IPS-11a (cell line): ENCODE measurements around the gene PLEKHA8.
A peak's percentile ranks its signal among the peaks of the same experiment; 100 is the strongest.

Source experiments
- H3K4me3 ChIP-seq: one replicate; pipeline ENCODE4 v1.5.1; 2013; ENCODE audit warnings: low read depth, low read length, control low read depth

Gene PLEKHA8

DNA sequence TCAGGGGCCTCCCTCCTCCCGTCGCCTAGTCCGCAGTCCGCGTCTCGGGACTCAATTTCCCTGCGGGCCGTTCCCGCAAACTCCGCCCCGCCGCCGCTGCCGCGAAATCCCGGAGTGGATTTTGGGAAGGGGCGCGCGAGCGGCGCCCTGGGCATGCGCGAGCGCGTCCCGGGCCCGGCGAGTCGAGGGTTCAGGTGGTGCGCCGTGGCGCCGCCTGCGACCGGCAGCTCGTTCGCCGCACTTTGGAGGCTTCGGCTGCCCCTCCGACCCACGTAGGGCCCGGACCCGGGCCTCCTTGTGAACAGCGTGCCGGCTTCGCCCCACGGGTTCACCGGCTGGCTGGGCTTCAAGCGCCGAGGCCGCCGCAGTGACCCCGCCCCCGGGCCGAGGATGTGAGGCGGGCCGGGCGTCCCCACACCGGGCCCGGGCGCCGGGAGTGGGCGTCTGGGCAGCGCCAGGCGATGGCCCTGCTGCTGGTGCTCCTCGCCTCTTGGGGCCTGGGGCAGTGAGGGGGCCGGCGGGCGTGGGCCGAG lies at the start of gene PLEKHA8:
PLEKHA8 (plus strand) TSS at position 197 of the 533 bp plus-strand sequence. CDS start 351 bp downstream, outside the sequence.
- peak within 1 kb of the TSS; percentile 78 for H3K4me3 ChIP-seq

- no peak overlapping the region for H3K4me3 ChIP-seq
These were observed 48.1 kb upstream of the PLEKHA8 start for GRCh38 chr7:29980151-29980550.

- no peak overlapping the region for H3K4me3 ChIP-seq
These were observed 41.1 kb upstream of the PLEKHA8 start for GRCh38 chr7:29987083-29987482.

DNA sequence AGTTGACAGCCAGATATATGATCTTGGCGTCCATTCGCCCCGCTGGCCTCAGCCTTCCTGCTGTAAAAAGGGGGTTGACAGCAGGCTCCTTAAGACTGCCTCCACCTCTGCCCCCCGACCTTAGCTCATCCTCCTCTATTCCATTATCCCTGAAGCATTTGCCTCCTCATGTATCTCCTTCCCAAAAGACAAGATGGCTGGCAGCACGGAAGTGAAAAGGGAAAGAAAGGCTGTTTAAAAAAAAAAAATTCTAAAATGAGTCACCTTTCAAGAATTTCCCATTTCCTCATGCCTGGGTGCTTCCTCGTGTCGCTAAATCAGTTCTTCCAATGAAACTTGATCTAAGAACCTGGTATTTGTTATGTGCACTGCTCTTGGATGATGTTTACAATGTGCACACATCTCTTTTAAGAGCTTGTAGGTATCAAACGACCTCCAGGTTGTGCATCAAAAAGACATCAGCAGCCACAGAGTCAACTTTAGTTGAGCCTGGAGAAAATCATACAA lies 40.3 kb upstream of the PLEKHA8 start:
- H3K4me3 ChIP-seq = peak overlapping the region; percentile 91

GRCh38 chr7:29988424-29989256 lies 39.6 kb upstream of the PLEKHA8 start:
- H3K4me3 ChIP-seq = peak overlapping the region; percentile 91

DNA sequence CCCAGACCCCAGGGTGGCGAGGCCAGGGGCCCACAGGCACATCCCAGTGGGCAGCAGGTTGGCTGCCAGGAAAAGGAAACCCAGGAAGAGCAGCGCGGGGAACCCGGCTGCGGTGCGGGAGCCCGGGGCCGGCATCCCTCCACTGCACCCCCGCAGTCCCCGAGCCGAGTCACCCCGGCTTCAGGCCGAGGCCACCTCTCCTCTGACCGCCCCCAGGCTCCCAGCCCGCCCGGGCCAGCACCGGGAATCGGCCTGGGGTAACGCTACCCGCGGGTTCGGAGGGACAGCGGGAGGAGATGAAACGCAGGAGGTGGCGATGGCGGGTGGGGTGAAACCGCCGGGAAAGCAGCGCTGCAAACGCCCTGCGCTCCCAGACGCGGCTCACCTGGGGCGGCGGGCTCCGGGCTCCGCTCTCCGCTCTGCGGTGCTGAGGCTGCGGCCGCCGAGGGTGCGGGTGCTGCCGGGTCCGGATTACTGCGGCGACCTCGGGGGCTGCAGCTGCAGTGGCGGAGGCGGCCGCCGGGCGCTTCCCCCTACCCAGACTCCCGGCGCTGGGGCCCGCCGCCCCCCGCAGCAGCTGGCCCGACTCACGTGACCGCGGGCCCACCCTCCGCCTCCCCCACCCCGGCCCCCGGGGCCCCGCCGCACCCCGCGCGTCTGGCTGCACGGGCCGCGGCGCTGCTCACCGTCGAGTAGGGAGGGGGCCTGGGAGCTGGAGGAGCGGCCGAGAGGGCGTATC lies 38.8 kb upstream of the PLEKHA8 start, which contains the start of gene SCRN1:
SCRN1 (minus strand) TSS at position 545 of the 739 bp plus-strand sequence. CDS start 20,734 bp downstream, outside the sequence.
- H3K4me3 ChIP-seq = peak within 1 kb of the TSS; percentile 91

GRCh38 chr7:29990931-29991330 lies 37.3 kb upstream of the PLEKHA8 start:
- H3K4me3 ChIP-seq = no peak overlapping the region

- no peak overlapping the region for H3K4me3 ChIP-seq
These were observed 36.3 kb upstream of the PLEKHA8 start for GRCh38 chr7:29991937-29992336.

GRCh38 chr7:29993140-29993539 lies 35.1 kb upstream of the PLEKHA8 start:
- H3K4me3 ChIP-seq = no peak overlapping the region

DNA sequence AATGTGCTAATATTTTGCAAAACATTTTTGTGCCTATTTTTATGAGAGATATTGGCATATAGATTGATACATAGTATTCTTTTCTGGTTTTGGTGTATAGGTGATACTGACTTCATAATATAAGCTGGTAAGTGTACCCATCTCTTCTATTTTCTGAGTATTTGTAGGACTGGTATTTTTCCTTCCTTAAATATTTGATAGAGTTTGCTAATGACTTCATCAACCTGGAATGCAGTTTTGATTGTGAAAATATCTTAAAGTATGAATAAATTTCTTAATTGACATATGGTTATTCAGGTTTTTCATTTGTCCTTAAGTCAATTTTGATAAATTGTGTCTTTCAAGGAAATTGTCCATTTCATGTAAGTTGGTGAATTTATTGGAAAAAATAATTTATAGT lies 32.6 kb upstream of the PLEKHA8 start:
- no peak overlapping the region for H3K4me3 ChIP-seq

DNA sequence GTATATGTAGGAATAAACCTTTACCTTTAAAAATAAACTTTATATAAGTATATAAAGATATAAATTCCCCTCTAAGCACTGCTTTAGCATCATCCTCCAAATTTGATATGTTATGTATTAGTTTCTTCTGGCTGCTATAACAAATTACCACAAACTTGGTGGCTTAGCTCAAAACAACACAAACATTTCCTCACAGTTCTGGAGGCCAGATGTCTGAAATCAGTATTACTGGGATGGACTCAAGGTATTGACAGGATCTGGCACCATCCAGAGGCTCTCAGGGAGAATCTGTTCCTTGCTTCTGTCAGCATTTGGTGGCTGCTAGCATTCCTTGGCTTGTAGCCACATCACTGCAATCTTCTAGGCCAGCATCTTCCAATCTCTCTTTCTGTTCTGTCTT lies 31.9 kb upstream of the PLEKHA8 start:
- H3K4me3 ChIP-seq = no peak overlapping the region

- no peak overlapping the region for H3K4me3 ChIP-seq
These were observed 29.7 kb upstream of the PLEKHA8 start for GRCh38 chr7:29998489-29998888.

DNA sequence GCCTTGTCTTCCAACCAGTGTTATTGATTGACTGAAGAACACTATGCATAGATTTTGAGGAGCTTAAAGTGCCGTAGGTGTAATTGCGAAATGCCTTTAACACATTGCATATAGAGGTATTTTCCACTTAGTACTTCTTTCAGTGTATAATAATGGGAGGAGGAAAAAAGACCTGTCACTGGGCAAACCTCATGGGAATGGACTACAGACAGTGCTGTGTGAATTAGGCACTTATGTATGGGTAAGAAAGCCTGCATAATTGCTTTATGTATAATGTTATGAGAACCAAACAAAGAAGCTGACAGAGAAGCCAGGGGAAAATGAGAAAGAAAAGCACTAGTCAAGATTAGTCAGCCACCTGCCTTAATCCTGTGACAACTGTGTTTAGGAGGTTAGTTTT lies 26.2 kb upstream of the PLEKHA8 start:
- no peak overlapping the region for H3K4me3 ChIP-seq

GRCh38 chr7:30003098-30003497 lies 25.1 kb upstream of the PLEKHA8 start:
- H3K4me3 ChIP-seq = no peak overlapping the region

DNA sequence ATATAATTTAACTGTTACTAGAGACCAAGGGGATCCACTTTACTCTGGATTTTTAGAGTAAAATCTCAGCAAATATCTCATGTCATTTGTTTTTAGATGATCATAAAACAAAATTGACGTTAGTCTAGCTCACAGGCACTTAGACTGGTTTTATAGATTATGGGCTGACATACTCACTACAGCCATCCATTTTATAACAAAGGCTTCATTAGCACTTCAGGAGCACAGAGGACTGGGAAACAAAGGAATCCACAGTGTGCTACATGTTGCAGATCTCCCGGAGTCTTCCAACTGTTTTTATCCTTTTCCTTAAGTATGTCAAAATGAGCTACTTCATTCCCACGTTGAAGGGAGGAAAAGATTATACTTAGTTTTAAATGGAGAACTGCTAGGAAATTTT lies 22.7 kb upstream of the PLEKHA8 start:
- H3K4me3 ChIP-seq = no peak overlapping the region

DNA sequence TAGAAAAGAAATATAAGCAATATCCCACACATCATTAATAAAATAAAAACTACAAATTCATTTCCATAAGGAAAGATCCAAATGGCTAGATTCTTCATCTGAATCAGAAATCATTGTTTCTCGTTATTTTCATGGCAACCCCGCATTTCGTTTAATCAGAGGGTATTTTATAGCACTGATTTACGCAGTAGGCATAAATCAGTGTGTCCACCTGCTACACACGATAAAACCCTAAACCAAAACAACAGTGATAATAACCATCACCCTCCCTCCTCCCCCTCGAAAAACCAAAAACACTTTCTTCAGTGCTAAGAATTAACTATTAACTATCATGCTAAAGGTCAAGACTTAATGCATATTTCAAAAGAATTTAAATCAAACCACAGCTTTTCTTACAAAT lies 18.2 kb upstream of the PLEKHA8 start:
- H3K4me3 ChIP-seq = no peak overlapping the region

DNA sequence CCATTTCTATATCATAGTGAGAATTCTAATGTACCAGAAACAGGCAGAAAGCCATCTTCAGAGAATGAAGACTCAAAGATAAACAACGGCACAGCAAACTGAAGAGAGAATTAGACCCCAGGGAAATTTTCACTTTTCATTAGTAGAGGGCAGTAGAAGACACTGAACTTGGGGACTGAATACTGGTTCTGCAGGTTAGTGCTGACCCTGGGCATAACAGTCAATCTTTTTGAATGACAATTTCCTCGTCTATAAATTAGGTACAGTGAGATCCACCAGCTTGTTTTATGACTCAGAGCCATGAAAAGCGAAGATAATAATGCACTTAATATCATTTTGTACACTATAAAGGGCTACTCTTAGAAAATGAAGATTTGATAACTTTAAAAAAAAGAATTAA lies 15.5 kb upstream of the PLEKHA8 start:
- no peak overlapping the region for H3K4me3 ChIP-seq

DNA sequence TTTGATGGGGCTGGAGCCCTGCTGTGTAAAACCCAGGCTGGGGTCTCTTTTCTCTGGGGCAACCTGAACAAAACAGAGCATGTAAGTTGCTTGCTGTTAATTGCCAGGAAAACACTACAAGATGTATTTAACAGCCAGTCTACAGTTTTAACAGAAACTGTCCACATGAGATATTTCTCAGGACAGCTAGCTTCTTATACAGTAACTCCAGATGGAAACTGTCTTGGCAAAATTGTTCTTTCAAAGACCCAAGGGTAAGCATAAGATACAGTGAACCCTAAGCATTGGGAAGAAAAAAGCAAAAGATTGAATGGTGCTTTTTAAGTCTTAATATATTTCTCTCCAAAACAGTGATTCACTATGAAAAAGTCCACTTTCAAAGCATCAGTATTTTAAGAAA lies 9.8 kb upstream of the PLEKHA8 start:
- no peak overlapping the region for H3K4me3 ChIP-seq

- H3K4me3 ChIP-seq = no peak overlapping the region
These were observed 8.8 kb upstream of the PLEKHA8 start for GRCh38 chr7:30019387-30019786.

DNA sequence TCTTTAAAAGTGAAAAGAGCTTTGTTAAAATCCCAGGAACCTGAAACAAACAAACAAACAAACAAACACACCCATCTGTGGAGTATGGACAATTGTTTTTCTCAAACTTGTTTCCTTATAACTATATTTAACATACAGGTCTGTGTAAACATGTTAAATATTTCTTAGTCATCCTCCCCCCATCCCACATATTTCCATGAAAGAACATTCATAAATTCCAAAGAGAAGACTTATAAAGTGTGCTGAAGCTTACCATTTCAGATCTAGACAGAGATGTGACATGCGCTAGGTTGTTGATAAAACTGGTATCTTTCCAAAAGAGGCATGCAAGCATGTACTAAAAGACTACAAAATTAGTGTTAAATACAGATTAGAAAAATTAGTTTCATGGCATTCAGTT lies 8.3 kb upstream of the PLEKHA8 start:
- H3K4me3 ChIP-seq = no peak overlapping the region

- no peak overlapping the region for H3K4me3 ChIP-seq
These were observed 7.7 kb upstream of the PLEKHA8 start for GRCh38 chr7:30020535-30020934.

DNA sequence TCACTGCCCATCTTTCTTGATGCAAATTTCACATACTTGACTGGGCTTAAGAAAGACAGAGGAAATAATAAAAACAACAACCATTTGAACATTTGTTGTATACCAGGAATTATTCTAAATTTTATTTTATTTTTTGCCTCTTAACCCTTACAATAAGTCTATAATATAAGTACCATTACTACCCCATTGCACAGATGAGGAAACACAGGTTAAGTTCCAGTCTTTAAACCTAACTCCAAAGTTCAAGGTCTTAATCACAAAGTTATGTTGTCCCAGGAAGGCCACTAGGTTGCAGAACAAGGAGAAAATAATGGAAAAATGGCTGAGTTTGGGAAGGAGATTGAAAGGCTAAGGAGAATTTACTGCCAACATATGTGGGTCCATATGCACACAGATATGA lies 5.2 kb upstream of the PLEKHA8 start:
- H3K4me3 ChIP-seq = no peak overlapping the region
